ENCODE results near the gene ADGRB3.

GRCh38 chr6:69294862-69295261, 659.8 kb downstream of the ADGRB3 start:
- TF ChIP-seq, protein P1, sequence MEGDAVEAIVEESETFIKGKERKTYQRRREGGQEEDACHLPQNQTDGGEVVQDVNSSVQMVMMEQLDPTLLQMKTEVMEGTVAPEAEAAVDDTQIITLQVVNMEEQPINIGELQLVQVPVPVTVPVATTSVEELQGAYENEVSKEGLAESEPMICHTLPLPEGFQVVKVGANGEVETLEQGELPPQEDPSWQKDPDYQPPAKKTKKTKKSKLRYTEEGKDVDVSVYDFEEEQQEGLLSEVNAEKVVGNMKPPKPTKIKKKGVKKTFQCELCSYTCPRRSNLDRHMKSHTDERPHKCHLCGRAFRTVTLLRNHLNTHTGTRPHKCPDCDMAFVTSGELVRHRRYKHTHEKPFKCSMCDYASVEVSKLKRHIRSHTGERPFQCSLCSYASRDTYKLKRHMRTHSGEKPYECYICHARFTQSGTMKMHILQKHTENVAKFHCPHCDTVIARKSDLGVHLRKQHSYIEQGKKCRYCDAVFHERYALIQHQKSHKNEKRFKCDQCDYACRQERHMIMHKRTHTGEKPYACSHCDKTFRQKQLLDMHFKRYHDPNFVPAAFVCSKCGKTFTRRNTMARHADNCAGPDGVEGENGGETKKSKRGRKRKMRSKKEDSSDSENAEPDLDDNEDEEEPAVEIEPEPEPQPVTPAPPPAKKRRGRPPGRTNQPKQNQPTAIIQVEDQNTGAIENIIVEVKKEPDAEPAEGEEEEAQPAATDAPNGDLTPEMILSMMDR (conservative IDR thresholded peaks at IDR 0.05; ENCODE audit: low read depth, low read length), result no peak
- TF ChIP-seq EZH2phosphoT487 (IDR thresholded peaks at IDR 0.05; ENCODE audit: borderline replicate concordance, low read length), result no peak
